Adrenal gland (tissue), 5 donors: ENCODE measurements around the gene MDN1.

Experiments used
- CTCF ChIP-seq, 6 experiments: fragments of 450-650 bp in 4 of 6; fragments of 200-600 bp in 2 of 6; sonication (generic) in 1 of 6; IDR thresholded peaks; 1 replicate in 5 of 6; 2 replicates in 1 of 6; pipeline versions ENCODE4 v1.5.1 to v1.8.0; 2016 to 2021; ENCODE audit warnings: antibody characterized with exemption in 6 of 6, mild to moderate bottlenecking in 2 of 6, moderate library complexity in 1 of 6
- POLR2A ChIP-seq, 2 donors: fragments of 450-650 bp; IDR thresholded peaks; one replicate each; pipeline ENCODE4 v1.6.1; 2017; ENCODE audit warnings: antibody characterized with exemption in 2 of 2, mild to moderate bottlenecking in 2 of 2, moderate library complexity in 1 of 2
- donor health status: DM: no; HTN: no; CAD: no.

GRCh38 chr6:89685311-89685710, 134.3 kb downstream of the MDN1 start:
- no peak for TF ChIP-seq CTCF (IDR thresholded peaks at IDR 0.05)
- no peak for TF ChIP-seq POLR2A (IDR thresholded peaks at IDR 0.05)
